DND-41 (cell line): ENCODE results near the gene TMEFF1.

Experiments
- ATAC-seq: fragments of 200-7000 bp; cut with Tn5 transposase; 3 replicates; pipeline ENCODE4 v1.9.1; 2021; ENCODE audit warnings: low read depth; ENCODE audit not compliant: insufficient read depth
- DNase-seq: peaks from one replicate; pipeline ENCODE4 v3.0.0-alpha.2; 2020
- H2AFZ ChIP-seq: 2 replicates; pipeline ENCODE4 v1.6.0; 2012; ENCODE audit warnings: low read depth, low read length
- H3K27ac ChIP-seq: 2 replicates; pipeline ENCODE4 v1.5.1; 2012; ENCODE audit warnings: low read length, inconsistent platforms
- H3K27me3 ChIP-seq: fragments of 200-600 bp; sonication (generic); 2 replicates; pipeline ENCODE4 v1.6.0; 2012; ENCODE audit warnings: low read length, mild to moderate bottlenecking, inconsistent platforms; ENCODE audit not compliant: insufficient read depth, poor library complexity
- H3K36me3 ChIP-seq: 2 replicates; pipeline ENCODE4 v1.5.1; 2012; ENCODE audit warnings: low read length, inconsistent platforms; ENCODE audit not compliant: insufficient read depth
- H3K4me1 ChIP-seq: 2 replicates; pipeline ENCODE4 v1.5.1; 2012; ENCODE audit warnings: mild to moderate bottlenecking, low read length; ENCODE audit not compliant: insufficient read depth
- H3K4me2 ChIP-seq: 2 replicates; pipeline ENCODE4 v1.6.0; 2012; ENCODE audit warnings: mild to moderate bottlenecking, moderate library complexity, low read length, inconsistent platforms; ENCODE audit not compliant: insufficient read depth
- H3K4me3 ChIP-seq, 2 experiments: fragments of 200-600 bp in 1 of 2; shearing (Covaris generic) in 1 of 2; 2 replicates each; pipeline ENCODE4 v1.5.1; 2012 to 2016; ENCODE audit warnings: inconsistent platforms in 2 of 2, low read length in 2 of 2, mild to moderate bottlenecking in 2 of 2, low read depth in 1 of 2, moderate library complexity in 1 of 2
- H3K79me2 ChIP-seq: 2 replicates; pipeline ENCODE4 v1.6.0; 2012; ENCODE audit warnings: low read length, inconsistent platforms; ENCODE audit not compliant: insufficient read depth
- H3K9ac ChIP-seq: 2 replicates; pipeline ENCODE4 v1.6.0; 2012; ENCODE audit warnings: low read depth, mild to moderate bottlenecking, inconsistent platforms, low read length, moderate library complexity
- H3K9me3 ChIP-seq: 2 replicates; pipeline ENCODE4 v1.5.1; 2012; ENCODE audit warnings: low read length, moderate library complexity, mild to moderate bottlenecking, inconsistent platforms; ENCODE audit not compliant: insufficient read depth, severe bottlenecking
- H4K20me1 ChIP-seq: 2 replicates; pipeline ENCODE4 v1.6.0; 2012; ENCODE audit warnings: low read length; ENCODE audit not compliant: insufficient read depth
- EZH2 ChIP-seq: IDR thresholded peaks from 3 replicates; pipeline ENCODE4 v1.6.1; 2012; ENCODE audit warnings: borderline replicate concordance, low read depth, mild to moderate bottlenecking, moderate library complexity, low read length, inconsistent platforms; ENCODE audit not compliant: severe bottlenecking
- TF ChIP-seq, protein P1 (sequence below): IDR thresholded peaks from 2 replicates; pipeline ENCODE4 v1.5.1; 2012; ENCODE audit warnings: borderline replicate concordance, low read length, moderate library complexity, mild to moderate bottlenecking; ENCODE audit not compliant: poor library complexity, severe bottlenecking; ENCODE audit errors: extremely low read depth

Gene TMEFF1

DNA sequence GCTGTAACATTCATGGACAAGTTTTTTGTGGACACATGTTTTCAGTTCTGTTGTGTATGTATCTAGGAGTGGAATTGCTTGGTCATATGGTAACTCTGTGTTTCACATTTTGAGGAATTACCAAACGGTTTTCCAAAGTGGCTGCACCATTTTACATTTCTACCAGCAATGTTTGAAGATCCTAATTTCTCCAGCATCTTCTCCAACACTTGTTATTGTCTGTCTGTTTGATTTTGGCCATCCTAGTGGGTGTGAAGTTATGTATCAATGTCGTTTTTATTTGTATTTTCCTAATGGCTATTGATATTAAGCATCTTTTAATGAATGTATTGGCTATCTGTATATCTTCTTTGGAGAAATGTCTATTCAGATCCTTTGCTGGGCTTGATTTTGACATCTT is 6.9 kb downstream of the TMEFF1 start:
- H3K4me2 ChIP-seq = no peak overlapping the region
- no peaks in the 10 kb centered on the region for H4K20me1 ChIP-seq
- no peaks in the 10 kb centered on the region for H3K9me3 ChIP-seq
- no peak overlapping the region for H3K4me3 ChIP-seq
- no peak for DNase-seq
- H3K4me1 ChIP-seq = no peaks in the 10 kb centered on the region
- ATAC-seq = no peak
- peaks cover 3% of the 10 kb centered on the region for H3K27me3 ChIP-seq
- no peaks in the 10 kb centered on the region for H3K79me2 ChIP-seq
- no peak overlapping the region for H3K9ac ChIP-seq
- TF ChIP-seq EZH2 = no peak
- TF ChIP-seq, protein P1, sequence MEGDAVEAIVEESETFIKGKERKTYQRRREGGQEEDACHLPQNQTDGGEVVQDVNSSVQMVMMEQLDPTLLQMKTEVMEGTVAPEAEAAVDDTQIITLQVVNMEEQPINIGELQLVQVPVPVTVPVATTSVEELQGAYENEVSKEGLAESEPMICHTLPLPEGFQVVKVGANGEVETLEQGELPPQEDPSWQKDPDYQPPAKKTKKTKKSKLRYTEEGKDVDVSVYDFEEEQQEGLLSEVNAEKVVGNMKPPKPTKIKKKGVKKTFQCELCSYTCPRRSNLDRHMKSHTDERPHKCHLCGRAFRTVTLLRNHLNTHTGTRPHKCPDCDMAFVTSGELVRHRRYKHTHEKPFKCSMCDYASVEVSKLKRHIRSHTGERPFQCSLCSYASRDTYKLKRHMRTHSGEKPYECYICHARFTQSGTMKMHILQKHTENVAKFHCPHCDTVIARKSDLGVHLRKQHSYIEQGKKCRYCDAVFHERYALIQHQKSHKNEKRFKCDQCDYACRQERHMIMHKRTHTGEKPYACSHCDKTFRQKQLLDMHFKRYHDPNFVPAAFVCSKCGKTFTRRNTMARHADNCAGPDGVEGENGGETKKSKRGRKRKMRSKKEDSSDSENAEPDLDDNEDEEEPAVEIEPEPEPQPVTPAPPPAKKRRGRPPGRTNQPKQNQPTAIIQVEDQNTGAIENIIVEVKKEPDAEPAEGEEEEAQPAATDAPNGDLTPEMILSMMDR = no peak
- no peak overlapping the region for H3K27ac ChIP-seq
- H3K36me3 ChIP-seq = no peaks in the 10 kb centered on the region
- no peak overlapping the region for H2AFZ ChIP-seq

DNA sequence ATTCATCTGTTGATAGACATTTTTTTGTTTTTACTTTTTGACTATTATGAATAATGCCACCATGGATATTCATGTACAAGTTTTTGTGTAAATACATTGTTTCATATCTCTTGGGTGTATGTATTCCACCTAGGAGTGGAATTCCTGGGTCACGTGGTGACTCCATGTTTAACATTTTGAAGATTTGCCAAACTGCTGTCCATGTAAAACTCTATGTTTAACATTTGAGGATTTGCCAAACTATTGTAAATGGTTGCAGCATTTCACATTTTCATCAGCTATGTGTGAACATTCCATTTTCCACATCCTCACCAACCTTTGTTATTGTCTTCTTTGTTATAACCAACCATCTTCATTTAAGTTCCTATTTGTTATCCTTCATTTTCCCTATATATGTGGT is 12.2 kb downstream of the TMEFF1 start:
- ATAC-seq = no peak
- H3K4me1 ChIP-seq = no peaks in the 10 kb centered on the region
- H4K20me1 ChIP-seq = no peaks in the 10 kb centered on the region
- DNase-seq = no peak
- peaks cover 3% of the 10 kb centered on the region for H3K27me3 ChIP-seq
- TF ChIP-seq EZH2 = no peak
- TF ChIP-seq, protein P1 = no peak
- no peak overlapping the region for H3K27ac ChIP-seq
- no peak overlapping the region for H3K4me3 ChIP-seq
- H3K9ac ChIP-seq = no peak overlapping the region
- no peak overlapping the region for H2AFZ ChIP-seq
- H3K4me2 ChIP-seq = no peak overlapping the region
- no peaks in the 10 kb centered on the region for H3K9me3 ChIP-seq
- no peaks in the 10 kb centered on the region for H3K79me2 ChIP-seq
- no peaks in the 10 kb centered on the region for H3K36me3 ChIP-seq

DNA sequence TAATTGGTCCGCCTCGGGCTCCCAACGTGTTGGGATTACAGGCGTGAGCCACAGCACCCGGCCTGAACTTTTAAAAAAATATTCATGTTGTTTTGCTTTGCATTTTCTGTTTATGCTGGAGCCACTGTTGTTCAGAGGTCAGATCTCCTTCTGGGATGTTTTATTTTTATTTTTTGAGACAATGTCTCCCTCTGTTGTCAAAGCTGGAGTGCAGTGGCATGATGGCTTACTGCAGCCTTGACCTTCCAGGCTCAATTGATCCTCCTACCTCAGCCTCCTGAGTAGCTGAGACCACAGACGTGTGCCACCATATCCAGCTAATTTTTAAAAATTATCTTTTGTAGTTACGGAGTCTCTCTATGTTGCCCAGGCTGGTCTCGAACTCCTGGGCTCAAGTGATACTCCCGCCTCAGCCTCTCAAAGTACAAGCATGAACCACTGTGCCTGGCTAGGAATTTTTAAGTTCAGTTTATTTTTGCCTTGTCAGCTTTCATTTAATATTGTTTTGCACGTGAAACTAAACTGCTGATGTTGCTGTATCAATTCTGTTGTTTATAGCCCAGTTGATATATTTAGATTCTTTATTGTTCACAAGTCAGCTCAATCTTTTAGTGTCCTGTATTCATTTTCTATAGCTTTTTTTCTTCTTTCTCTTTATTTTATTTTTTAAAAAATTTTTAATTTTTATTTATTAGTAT is 13.7 kb downstream of the TMEFF1 start:
- no peak for TF ChIP-seq EZH2
- TF ChIP-seq, protein P1 = no peak
- Histone ChIP-seq H3K27ac (no peak overlapping the region), H3K4me1 (no peaks in the 10 kb centered on the region), H4K20me1 (no peaks in the 10 kb centered on the region), H3K4me3 (no peak overlapping the region), H3K27me3 (no peaks in the 10 kb centered on the region), H3K79me2 (no peaks in the 10 kb centered on the region), H3K9ac (no peak overlapping the region), H2AFZ (no peak overlapping the region), H3K9me3 (no peaks in the 10 kb centered on the region), H3K4me2 (no peak overlapping the region), H3K36me3 (no peaks in the 10 kb centered on the region)
- DNase-seq (no peak), ATAC-seq (no peak)

DNA sequence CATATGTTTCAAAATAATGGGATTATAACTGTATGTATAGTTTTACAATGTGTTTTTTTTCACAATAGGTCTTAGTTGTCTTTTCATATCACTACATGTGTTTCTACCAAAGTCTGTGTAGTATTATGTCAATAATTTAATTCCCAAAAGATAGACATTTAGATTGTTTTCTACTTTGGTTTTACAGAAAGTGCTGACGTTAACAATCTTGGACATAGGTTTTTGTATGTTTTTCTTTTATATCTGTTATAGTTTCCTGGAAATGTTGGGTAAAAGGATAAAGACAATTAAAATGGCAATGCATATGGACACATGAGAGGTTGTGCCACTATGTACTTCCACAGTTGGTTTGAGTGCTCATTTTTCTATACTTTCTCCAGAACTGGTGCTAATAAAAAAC is 15.2 kb downstream of the TMEFF1 start:
- no peak overlapping the region for H3K4me3 ChIP-seq
- DNase-seq (no peak), ATAC-seq (no peak)
- H3K9me3 ChIP-seq = no peaks in the 10 kb centered on the region
- H3K27ac ChIP-seq = no peak overlapping the region
- no peak overlapping the region for H3K9ac ChIP-seq
- H2AFZ ChIP-seq = no peak overlapping the region
- H3K36me3 ChIP-seq = no peaks in the 10 kb centered on the region
- no peaks in the 10 kb centered on the region for H3K79me2 ChIP-seq
- no peaks in the 10 kb centered on the region for H3K27me3 ChIP-seq
- H4K20me1 ChIP-seq = no peaks in the 10 kb centered on the region
- TF ChIP-seq, protein P1 = no peak
- no peak for TF ChIP-seq EZH2
- H3K4me1 ChIP-seq = no peaks in the 10 kb centered on the region
- no peak overlapping the region for H3K4me2 ChIP-seq
